Measurements from ENCODE around the gene SOX6.

DNA sequence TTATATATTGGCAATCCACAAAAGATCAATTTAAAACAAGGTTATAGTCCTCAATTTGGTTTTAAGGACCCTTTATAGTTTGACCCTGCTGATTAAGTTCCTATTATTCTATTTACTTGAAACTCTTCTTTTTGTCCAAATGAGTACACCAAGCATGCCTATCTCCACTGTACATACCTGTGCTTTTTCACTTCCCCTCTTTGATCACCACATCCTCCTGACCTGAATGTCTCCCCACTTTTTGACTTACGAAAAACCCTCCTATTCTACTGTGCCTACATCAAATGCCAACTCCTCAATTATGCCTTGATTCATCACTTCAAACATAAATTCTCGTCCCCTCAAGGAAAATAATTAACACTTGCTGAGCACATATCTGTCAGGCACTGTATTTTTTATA is 113.5 kb downstream of the SOX6 start:
- no peak for TF ChIP-seq POLR2A (IDR thresholded peaks at IDR 0.05)
- TF ChIP-seq, protein P1, sequence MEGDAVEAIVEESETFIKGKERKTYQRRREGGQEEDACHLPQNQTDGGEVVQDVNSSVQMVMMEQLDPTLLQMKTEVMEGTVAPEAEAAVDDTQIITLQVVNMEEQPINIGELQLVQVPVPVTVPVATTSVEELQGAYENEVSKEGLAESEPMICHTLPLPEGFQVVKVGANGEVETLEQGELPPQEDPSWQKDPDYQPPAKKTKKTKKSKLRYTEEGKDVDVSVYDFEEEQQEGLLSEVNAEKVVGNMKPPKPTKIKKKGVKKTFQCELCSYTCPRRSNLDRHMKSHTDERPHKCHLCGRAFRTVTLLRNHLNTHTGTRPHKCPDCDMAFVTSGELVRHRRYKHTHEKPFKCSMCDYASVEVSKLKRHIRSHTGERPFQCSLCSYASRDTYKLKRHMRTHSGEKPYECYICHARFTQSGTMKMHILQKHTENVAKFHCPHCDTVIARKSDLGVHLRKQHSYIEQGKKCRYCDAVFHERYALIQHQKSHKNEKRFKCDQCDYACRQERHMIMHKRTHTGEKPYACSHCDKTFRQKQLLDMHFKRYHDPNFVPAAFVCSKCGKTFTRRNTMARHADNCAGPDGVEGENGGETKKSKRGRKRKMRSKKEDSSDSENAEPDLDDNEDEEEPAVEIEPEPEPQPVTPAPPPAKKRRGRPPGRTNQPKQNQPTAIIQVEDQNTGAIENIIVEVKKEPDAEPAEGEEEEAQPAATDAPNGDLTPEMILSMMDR (IDR thresholded peaks at IDR 0.05): no peak
- no peak for TF ChIP-seq POLR2AphosphoS5 (IDR thresholded peaks at IDR 0.05; ENCODE audit: insufficient read depth in 1 of 2, low read depth in 1 of 2)

All from vagina (tissue), 2 donors.